H1 (cell line): Measurements from ENCODE around the gene ASPA. TPM values are rescaled to one million over a fixed set of nuclear protein-coding genes. Genes with fewer than 3 reads are reported as not detected.

Source experiments
- CTCF ChIA-PET: fragments of 300-600 bp; sonication (Branson Sonifier 250); formaldehyde crosslinking; loops from one replicate; lab custom pipeline; 2021; ENCODE audit not compliant: partially characterized antibody; lab: Charles Lee
- POLR2A ChIA-PET: fragments of 300-600 bp; sonication (Branson Sonifier 250); formaldehyde crosslinking; loops from one replicate; lab custom pipeline; 2021; ENCODE audit warnings: inconsistent platforms; ENCODE audit not compliant: partially characterized antibody; lab: Charles Lee
- DNase-seq, 2 experiments: peaks; one replicate each; pipeline versions ENCODE4 v3.0.0 to v3.0.0-alpha.2; 2010 to 2022; ENCODE audit warnings: low spot score in 2 of 2, low read depth in 1 of 2, mixed read lengths in 1 of 2
- FAIRE-seq: peaks from 2 replicates; lab custom pipeline; 2011; peaks lifted over from hg19 to GRCh38; lab: Jason Lieb, UNC
- H2AFZ ChIP-seq: 2 replicates; pipeline ENCODE4 v1.8.1; 2012; ENCODE audit warnings: low read length, inconsistent platforms
- H2AK5ac ChIP-seq: 2 replicates; pipeline ENCODE4 v1.6.1; 2013; ENCODE audit warnings: low read depth, low read length
- H2BK120ac ChIP-seq: replicated peaks from 2 replicates; pipeline ENCODE3; 2013; ENCODE audit warnings: low read depth, low read length, inconsistent platforms
- H2BK12ac ChIP-seq: 2 replicates; pipeline ENCODE4 v1.6.1; 2013; ENCODE audit warnings: low read depth, low read length
- H2BK15ac ChIP-seq: 2 replicates; pipeline ENCODE4 v1.6.1; 2013; ENCODE audit warnings: low read length
- H2BK20ac ChIP-seq: 2 replicates; pipeline ENCODE4 v1.6.1; 2013; ENCODE audit warnings: low read length
- H2BK5ac ChIP-seq: 2 replicates; pipeline ENCODE4 v1.6.1; 2013; ENCODE audit warnings: low read depth, low read length
- H3K14ac ChIP-seq: 2 replicates; pipeline ENCODE4 v1.6.1; 2013; ENCODE audit warnings: inconsistent platforms; ENCODE audit not compliant: insufficient read length
- H3K18ac ChIP-seq: 2 replicates; pipeline ENCODE4 v1.6.1; 2013; ENCODE audit warnings: low read length; ENCODE audit errors: extremely low read depth
- H3K23ac ChIP-seq: 2 replicates; pipeline ENCODE4 v1.6.1; 2013; ENCODE audit warnings: inconsistent platforms; ENCODE audit not compliant: insufficient read length
- H3K23me2 ChIP-seq: 2 replicates; pipeline ENCODE4 v1.6.1; 2013; ENCODE audit warnings: low read depth, low read length
- H3K27ac ChIP-seq: 2 replicates; pipeline ENCODE4 v1.6.1; 2011; ENCODE audit warnings: low read depth, low read length, inconsistent platforms
- H3K27me3 ChIP-seq, 4 experiments: replicated peaks in 1 of 4; 1 replicate in 1 of 4; 2 replicates in 3 of 4; pipeline versions ENCODE4 v1.6.1 to v1.8.1; 2011 to 2013; ENCODE audit warnings: low read length in 3 of 4, mild to moderate bottlenecking in 3 of 4, inconsistent platforms in 2 of 4, mixed read lengths in 2 of 4, moderate library complexity in 1 of 4; ENCODE audit not compliant: control insufficient read depth in 3 of 4, insufficient read depth in 3 of 4; ENCODE audit errors: extremely low read depth in 1 of 4
- H3K36me3 ChIP-seq, 4 experiments: 2 replicates each; pipeline versions ENCODE4 v1.6.1 to v1.8.1; 2011 to 2013; ENCODE audit warnings: mild to moderate bottlenecking in 4 of 4, low read length in 3 of 4, moderate library complexity in 2 of 4, control low read depth in 1 of 4, inconsistent platforms in 1 of 4; ENCODE audit not compliant: insufficient read depth in 4 of 4, control insufficient read depth in 2 of 4
- H3K4ac ChIP-seq: replicated peaks from 2 replicates; pipeline ENCODE3; 2013; ENCODE audit warnings: low read length, low read depth, mixed read lengths, inconsistent platforms; ENCODE audit not compliant: insufficient read length
- H3K4me1 ChIP-seq, 4 experiments: replicated peaks in 1 of 4; 1 replicate in 1 of 4; 2 replicates in 3 of 4; pipeline versions ENCODE4 v1.6.1 to v1.8.1; 2011 to 2013; ENCODE audit warnings: low read length in 3 of 4, inconsistent platforms in 2 of 4, mixed read lengths in 1 of 4; ENCODE audit not compliant: insufficient read depth in 4 of 4, control insufficient read depth in 3 of 4
- H3K4me2 ChIP-seq, 2 experiments: 2 replicates each; pipeline versions ENCODE4 v1.6.1 to v1.8.1; 2011 to 2013; ENCODE audit warnings: low read depth in 2 of 2, low read length in 2 of 2, control low read depth in 1 of 2, inconsistent platforms in 1 of 2, mild to moderate bottlenecking in 1 of 2; ENCODE audit not compliant: insufficient read depth in 1 of 2
- H3K4me3 ChIP-seq, 4 experiments: fragments of 200-600, 300-600 bp in 1 of 4; sonication (generic), shearing (Covaris generic), sonication (Bioruptor Twin) in 1 of 4; 2 replicates each; pipeline versions ENCODE4 v1.5.1 to v1.8.1; 2011 to 2016; ENCODE audit warnings: low read length in 4 of 4, low read depth in 3 of 4, control low read depth in 2 of 4, inconsistent platforms in 2 of 4, mild to moderate bottlenecking in 2 of 4, mixed read lengths in 1 of 4, moderate library complexity in 1 of 4; ENCODE audit not compliant: insufficient read depth in 2 of 4; ENCODE audit errors: extremely low read depth in 1 of 4
- H3K56ac ChIP-seq: replicated peaks from 2 replicates; pipeline ENCODE3; 2013; ENCODE audit warnings: low read depth, mild to moderate bottlenecking, mixed read lengths, low read length, inconsistent platforms; ENCODE audit not compliant: insufficient read length
- H3K79me1 ChIP-seq: 2 replicates; pipeline ENCODE4 v1.6.1; 2013; ENCODE audit warnings: low read depth, low read length, control low read depth
- H3K79me2 ChIP-seq, 2 experiments: 2 replicates each; pipeline versions ENCODE4 v1.6.1 to v1.8.1; 2012 to 2013; ENCODE audit warnings: low read length in 2 of 2, mild to moderate bottlenecking in 2 of 2, inconsistent platforms in 1 of 2; ENCODE audit not compliant: insufficient read depth in 2 of 2, control insufficient read depth in 1 of 2
- H3K9ac ChIP-seq, 4 experiments: replicated peaks in 1 of 4; 1 replicate in 1 of 4; 2 replicates in 3 of 4; pipeline versions ENCODE4 v1.6.1 to v1.8.1; 2011 to 2013; ENCODE audit warnings: low read depth in 3 of 4, low read length in 3 of 4, control low read depth in 2 of 4, mild to moderate bottlenecking in 2 of 4, moderate library complexity in 2 of 4, inconsistent platforms in 1 of 4; ENCODE audit errors: extremely low read depth in 1 of 4
- H3K9me3 ChIP-seq, 2 experiments: 2 replicates each; pipeline versions ENCODE4 v1.6.1 to v1.8.1; 2012 to 2013; ENCODE audit warnings: mild to moderate bottlenecking in 2 of 2, moderate library complexity in 2 of 2, control low read depth in 1 of 2, inconsistent platforms in 1 of 2, low read depth in 1 of 2, low read length in 1 of 2, mixed read lengths in 1 of 2; ENCODE audit not compliant: insufficient read depth in 2 of 2
- H4K20me1 ChIP-seq, 2 experiments: replicated peaks in 1 of 2; 2 replicates each; pipeline versions ENCODE3 to v1.8.1; 2011 to 2013; ENCODE audit warnings: inconsistent platforms in 2 of 2, low read length in 2 of 2, mild to moderate bottlenecking in 1 of 2; ENCODE audit not compliant: insufficient read depth in 2 of 2, control insufficient read depth in 1 of 2
- H4K5ac ChIP-seq: 2 replicates; pipeline ENCODE4 v1.6.1; 2013; ENCODE audit warnings: low read length, low read depth, mixed read lengths, inconsistent platforms; ENCODE audit not compliant: insufficient read length
- H4K8ac ChIP-seq: 2 replicates; pipeline ENCODE4 v1.8.0; 2013; ENCODE audit warnings: mild to moderate bottlenecking, moderate library complexity, low read length, inconsistent platforms; ENCODE audit not compliant: insufficient read depth; ENCODE audit errors: extremely low read depth
- H4K91ac ChIP-seq: replicated peaks from 2 replicates; pipeline ENCODE3; 2013; ENCODE audit warnings: low read length, mixed read lengths, inconsistent platforms; ENCODE audit not compliant: insufficient read length
- CHD1 ChIP-seq: IDR thresholded peaks from 2 replicates; pipeline ENCODE4 v1.6.1; 2012; ENCODE audit warnings: low read depth, low read length, improper control_type of control experiment
- CTBP2 ChIP-seq: IDR thresholded peaks from 2 replicates; pipeline ENCODE4 v1.7.0; 2011; ENCODE audit warnings: borderline replicate concordance, mild to moderate bottlenecking, moderate library complexity, mixed read lengths, low read length; ENCODE audit not compliant: insufficient read depth, insufficient read length
- EP300 ChIP-seq, 2 experiments: IDR thresholded peaks; 1 replicate in 1 of 2; 2 replicates in 1 of 2; pipeline ENCODE4 v1.6.1; 2011 to 2012; ENCODE audit warnings: low read depth in 2 of 2, low read length in 2 of 2, mild to moderate bottlenecking in 2 of 2, borderline replicate concordance in 1 of 2, inconsistent platforms in 1 of 2, moderate library complexity in 1 of 2
- MAFK ChIP-seq: IDR thresholded peaks from 2 replicates; pipeline ENCODE4 v1.6.1; 2012; ENCODE audit warnings: low read depth, mild to moderate bottlenecking, improper control_type of control experiment, low read length
- POLR2A ChIP-seq, 2 experiments: IDR thresholded peaks; 1 replicate in 1 of 2; 2 replicates in 1 of 2; pipeline ENCODE4 v1.6.1; 2011; ENCODE audit warnings: low read depth in 2 of 2, low read length in 2 of 2, mild to moderate bottlenecking in 2 of 2; ENCODE audit errors: control extremely low read depth in 1 of 2
- SAP30 ChIP-seq: fragments of 300-600 bp; sonication (generic); IDR thresholded peaks from 2 replicates; pipeline ENCODE4 v1.7.1; 2012; ENCODE audit warnings: low read length, moderate library complexity, mild to moderate bottlenecking, inconsistent platforms; ENCODE audit not compliant: insufficient read depth, insufficient replicate concordance
- SIX5 ChIP-seq: IDR thresholded peaks from 2 replicates; pipeline ENCODE4 v1.6.1; 2011; ENCODE audit warnings: mild to moderate bottlenecking, low read depth, low read length
- TAF7 ChIP-seq: optimal IDR thresholded peaks from 2 replicates; pipeline ENCODE3; 2011; ENCODE audit warnings: low read depth, mild to moderate bottlenecking, inconsistent platforms, low read length, moderate library complexity, borderline replicate concordance
- WGBS, 2 experiments: shearing (Covaris generic) in 1 of 2; methylation state at CpG; one replicate each; pipeline versions ENCODE4 v1.1.6 to v1.1.7; 2013 to 2015; ENCODE audit warnings: low lambda C conversion rate in 2 of 2, mixed read lengths in 2 of 2, inconsistent platforms in 1 of 2, low coverage in 1 of 2, missing lambda C conversion rate in 1 of 2; ENCODE audit not compliant: insufficient replicate concordance in 2 of 2, insufficient coverage in 1 of 2, insufficient read length in 1 of 2; ENCODE audit errors: extremely low coverage in 1 of 2, missing lambda C conversion rate in 1 of 2; 5-methylcytosine and 5-hydroxymethylcytosine counted together
- polyA plus RNA-seq, 7 experiments: library from polyadenylated mRNA; depleted of rRNA in 3 of 7; stranded (reverse) in 5 of 7; unstranded in 2 of 7; fragments of >200 nt in 5 of 7; fragments of 200-250 nt in 2 of 7; gene quantifications; 1 replicate in 5 of 7; 2 replicates in 1 of 7; 4 replicates in 1 of 7; pipeline versions ENCODE4 v1.2.1 to v1.2.3, GENCODE V29; 2011 to 2013; ENCODE audit warnings: missing spikeins in 2 of 7, mixed read lengths in 2 of 7
- total RNA-seq: library from RNA; stranded (reverse); fragmentation: NEBNext Ultra II Directional; extraction: Animal tissue kit (Norgen Biotek cat#: 25700); gene quantifications from 2 replicates; pipeline ENCODE4 v1.2.1, GENCODE V29; 2021

Gene ASPA
- total and polyA plus RNA-seq, 2 of the 8 experiments (the other 6 are each of a cell fraction or from before 2014, with no cell fraction given) = 0.03 TPM; not detected in 1

DNA sequence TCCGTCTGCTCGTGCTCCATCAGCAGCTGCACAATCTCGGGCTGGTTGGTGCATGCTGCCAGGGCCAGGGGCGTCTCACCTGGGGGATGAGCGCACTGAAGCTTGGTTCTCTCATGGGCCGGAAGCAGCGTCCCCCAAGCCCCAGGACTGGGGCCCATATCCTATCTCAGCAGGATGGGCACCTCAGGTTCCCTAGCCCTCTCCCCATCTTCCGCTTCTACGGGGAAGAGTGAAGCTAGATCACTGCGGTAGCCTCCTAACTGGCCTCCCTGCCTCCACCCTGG lies 57.0 kb downstream of the ASPA start:
- TF ChIP-seq TAF7 (no peak), SIX5 (no peak), SAP30 (no peak), CTBP2 (no peak), MAFK (no peak), POLR2A (IDR thresholded peaks at IDR 0.05; ENCODE audit: control extremely low read depth in 1 of 2, low read depth in 2 of 2, low read length in 2 of 2) (no peak), CHD1 (no peak), EP300 (IDR thresholded peaks at IDR 0.05; ENCODE audit: borderline replicate concordance in 1 of 2, low read depth in 2 of 2, low read length in 2 of 2) (no peak)
- Histone ChIP-seq H2BK20ac (0 out of 2 replicates have a peak overlapping the region, but pooled peaks have one; percentile 66), H3K9me3 (no peaks in the 10 kb centered on the region), H4K5ac (no peak overlapping the region), H3K4ac (no peak overlapping the region), H3K4me1 (peaks cover 0 to 17% (median 10%) of the 10 kb centered on the region in 4 experiments; a peak in 6 of 7 replicates), H3K36me3 (no peaks in the 10 kb centered on the region), H3K9ac (no peak overlapping the region), H3K14ac (no peak overlapping the region), H2BK5ac (no peak overlapping the region; the same call in 1 of the 2 replicates), H3K27ac (no peak overlapping the region), H2BK12ac (peak overlapping the region; percentile 87; the same call in 1 of the 2 replicates), H3K23me2 (peaks cover 6% of the 10 kb centered on the region; the same call in 1 of the 2 replicates), H4K91ac (peak overlapping the region; percentile 17), H3K79me2 (no peaks in the 10 kb centered on the region), H2BK120ac (no peak overlapping the region), H3K27me3 (no peaks in the 10 kb centered on the region), H3K4me3 (no peak overlapping the region), H3K18ac (peak overlapping the region; percentile 38; the same call in 1 of the 2 replicates), H2AK5ac (no peak overlapping the region), H3K79me1 (no peaks in the 10 kb centered on the region), H3K4me2 (no peak overlapping the region), H2AFZ (no peak overlapping the region), H4K8ac (no peak overlapping the region; the same call in 1 of the 2 replicates), H3K23ac (no peak overlapping the region), H3K56ac (no peak overlapping the region), H2BK15ac (peak overlapping the region; percentile 88; the same call in 1 of the 2 replicates), H4K20me1 (no peaks in the 10 kb centered on the region)
- ChIA-PET POLR2A (no interaction called here), CTCF (interaction anchor here (0.6 to 1.1 kb wide), 2 partner anchors 484 to 1124 kb away, joined by 3 read pairs; no protein-coding TSS in a partner anchor)
- FAIRE-seq (no peak), DNase-seq (no peak)
- WGBS, 2 experiments = 92% methylated on average over 10 of the region's 10 CpGs; no CpG with 5 or more reads in 1 of the 2 experiments
